PC-3 (cell line): ENCODE data around the gene ADCYAP1R1.

Experiments
- CTCF ChIP-seq: fragments of 300-600 bp; sonication (generic); conservative IDR thresholded peaks from 2 replicates; pipeline ENCODE4 v1.5.1; 2017; ENCODE audit warnings: antibody characterized with exemption, low read depth, mild to moderate bottlenecking, low read length
- EZH2 ChIP-seq: fragments of 300-600 bp; sonication (generic); IDR thresholded peaks from one replicate; pipeline ENCODE4 v1.6.1; 2017; ENCODE audit warnings: antibody characterized with exemption, mild to moderate bottlenecking, low read length; ENCODE audit not compliant: unreplicated experiment
- EZH2phosphoT487 ChIP-seq: fragments of 300-600 bp; sonication (generic); IDR thresholded peaks from 2 replicates; pipeline ENCODE4 v1.6.1; 2018; ENCODE audit warnings: mild to moderate bottlenecking, antibody characterized with exemption, low read length, borderline replicate concordance

GRCh38 chr7:31093282-31093681 is 41.2 kb downstream of the ADCYAP1R1 start:
- TF ChIP-seq CTCF (no peak), EZH2 (no peak), EZH2phosphoT487 (no peak)
